Activated CD8-positive, alpha-beta T cell treated with anti-CD3 and anti-CD28 coated beads for 36 hours (primary cell): ENCODE data around the gene NARS2. TPM values are rescaled to one million over a fixed set of nuclear protein-coding genes. Genes with fewer than 3 reads are reported as not detected.

ENCODE experiments used
- ATAC-seq: fragments of 200-7000 bp; cut with Tn5 transposase; one replicate; pipeline ENCODE4 v1.10.0; 2021; ENCODE audit warnings: mild to moderate bottlenecking, moderate library complexity
- CTCF ChIA-PET: fragments of 350-600 bp; sonication (Branson Sonifier 250); formaldehyde crosslinking; loops from one replicate; lab custom pipeline; 2021; ENCODE audit warnings: antibody characterized with exemption; lab: Charles Lee
- POLR2A ChIA-PET: fragments of 350-600 bp; sonication (Branson Sonifier 250); formaldehyde crosslinking; loops from one replicate; lab custom pipeline; 2021; ENCODE audit warnings: antibody characterized with exemption; lab: Charles Lee
- DNase-seq: peaks from one replicate; pipeline ENCODE4 v3.0.0-alpha.2; 2020
- H3K27ac Mint-ChIP-seq: one replicate; pipeline ENCODE4 v1.8.0; 2021; ENCODE audit warnings: mild to moderate bottlenecking, mixed read lengths
- H3K27me3 Mint-ChIP-seq: one replicate; pipeline ENCODE4 v1.8.0; 2021; ENCODE audit warnings: mixed read lengths
- H3K36me3 Mint-ChIP-seq: one replicate; pipeline ENCODE4 v1.8.0; 2021; ENCODE audit warnings: low read depth, mixed read lengths
- H3K4me1 Mint-ChIP-seq: one replicate; pipeline ENCODE4 v1.8.0; 2021; ENCODE audit warnings: low read depth, mixed read lengths
- H3K4me3 Mint-ChIP-seq: one replicate; pipeline ENCODE4 v1.8.0; 2021; ENCODE audit warnings: mild to moderate bottlenecking, moderate library complexity, mixed read lengths
- H3K9me3 Mint-ChIP-seq: one replicate; pipeline ENCODE4 v1.8.0; 2021; ENCODE audit warnings: mixed read lengths
- CTCF ChIP-seq: fragments of 200-600 bp; IDR thresholded peaks from one replicate; pipeline ENCODE4 v1.8.0; 2022; ENCODE audit warnings: antibody characterized with exemption, mild to moderate bottlenecking
- intact Hi-C: fragments of 100-400 bp; cut with micrococcal nuclease; formaldehyde crosslinking; loops from one replicate; pipeline ENCODE4 v1.10.0; 2022
- total RNA-seq, 2 experiments: library from RNA; stranded (reverse); gene quantifications; one replicate each; pipeline ENCODE4 v1.2.3, GENCODE V29; 2021

NARS2 gene
- total RNA-seq, 2 experiments from 2014 or later: 26.2 to 32.1 TPM

- Mint-ChIP-seq H3K4me3 (no peak overlapping the region), H3K36me3 (peaks cover 15% of the 10 kb centered on the region), H3K4me1 (peaks cover 11% of the 10 kb centered on the region), H3K27ac (no peak overlapping the region), H3K27me3 (no peaks in the 10 kb centered on the region), H3K9me3 (no peaks in the 10 kb centered on the region)
- TF ChIP-seq CTCF: no peak
- POLR2A ChIA-PET: no interaction called here
- DNase-seq (no peak), ATAC-seq (no peak)
- intact Hi-C loops: no loop called here
- CTCF ChIA-PET: interaction anchor here (2.4 kb wide), 1 partner anchor 17 kb away, joined by 5 read pairs; no protein-coding TSS in a partner anchor
These were observed 26.5 kb downstream of the NARS2 start for GRCh38 chr11:78547931-78548705.

GRCh38 chr11:78542007-78542406 is 32.7 kb downstream of the NARS2 start:
- Mint-ChIP-seq H3K4me3 (no peak overlapping the region), H3K9me3 (no peaks in the 10 kb centered on the region), H3K4me1 (peaks cover 6% of the 10 kb centered on the region), H3K27me3 (no peaks in the 10 kb centered on the region), H3K36me3 (peaks cover 21% of the 10 kb centered on the region), H3K27ac (no peak overlapping the region)
- intact Hi-C loops: no loop called here
- ChIA-PET POLR2A (no interaction called here), CTCF (no interaction called here)
- DNase-seq (no peak), ATAC-seq (no peak)
- no peak for TF ChIP-seq CTCF

- CTCF ChIA-PET: interaction anchor here (1.1 to 3.6 kb wide), 2 partner anchors 23 to 125 kb away, joined by 4 to 17 read pairs; no protein-coding TSS in a partner anchor
- H3K27ac Mint-ChIP-seq: no peak overlapping the region
- DNase-seq (no peak), ATAC-seq (no peak)
- H3K27me3 Mint-ChIP-seq: no peaks in the 10 kb centered on the region
- intact Hi-C loops: no loop called here
- POLR2A ChIA-PET: no interaction called here
- H3K4me3 Mint-ChIP-seq: no peak overlapping the region
- no peak for TF ChIP-seq CTCF
- H3K36me3 Mint-ChIP-seq: peaks cover 23% of the 10 kb centered on the region
- no peaks in the 10 kb centered on the region for H3K9me3 Mint-ChIP-seq
- H3K4me1 Mint-ChIP-seq: peaks cover 6% of the 10 kb centered on the region
These were observed 33.1 kb downstream of the NARS2 start for GRCh38 chr11:78541537-78541936.

- H3K27ac Mint-ChIP-seq: no peak overlapping the region
- no peaks in the 10 kb centered on the region for H3K27me3 Mint-ChIP-seq
- H3K36me3 Mint-ChIP-seq: peaks cover 21% of the 10 kb centered on the region
- no peak for TF ChIP-seq CTCF
- ATAC-seq (no peak), DNase-seq (no peak)
- CTCF ChIA-PET: interaction anchor here (1.1 to 3.6 kb wide), 3 partner anchors 25 to 123 kb away, joined by 4 to 17 read pairs (median 4); no protein-coding TSS in a partner anchor
- no peaks in the 10 kb centered on the region for H3K9me3 Mint-ChIP-seq
- intact Hi-C loops: no loop called here
- POLR2A ChIA-PET: no interaction called here
- H3K4me3 Mint-ChIP-seq: no peak overlapping the region
- peaks cover 6% of the 10 kb centered on the region for H3K4me1 Mint-ChIP-seq
These were observed 34.4 kb downstream of the NARS2 start for GRCh38 chr11:78540256-78540655.

GRCh38 chr11:78539506-78539905 is 35.2 kb downstream of the NARS2 start:
- ChIA-PET CTCF (interaction anchor here (1.2 to 3.6 kb wide), 2 partner anchors 25 to 28 kb away, joined by 4 to 17 read pairs; no protein-coding TSS in a partner anchor), POLR2A (no interaction called here)
- peaks cover 21% of the 10 kb centered on the region for H3K36me3 Mint-ChIP-seq
- no peaks in the 10 kb centered on the region for H3K9me3 Mint-ChIP-seq
- DNase-seq: no peak
- H3K4me3 Mint-ChIP-seq: no peak overlapping the region
- peaks cover 6% of the 10 kb centered on the region for H3K4me1 Mint-ChIP-seq
- no peak overlapping the region for H3K27ac Mint-ChIP-seq
- TF ChIP-seq CTCF: no peak
- intact Hi-C loops: no loop called here
- H3K27me3 Mint-ChIP-seq: no peaks in the 10 kb centered on the region
- no peak for ATAC-seq
